ENCODE measurements around the gene FFAR4. TPM values are rescaled to one million over a fixed set of nuclear protein-coding genes. Genes with fewer than 3 reads are reported as not detected.
A peak's percentile ranks its signal among the peaks of the same experiment; 100 is the strongest.

FFAR4 gene
- total and polyA plus RNA-seq, 2 of the 8 experiments (the other 6 are each of a cell fraction or from before 2014, with no cell fraction given) = not detected

DNA sequence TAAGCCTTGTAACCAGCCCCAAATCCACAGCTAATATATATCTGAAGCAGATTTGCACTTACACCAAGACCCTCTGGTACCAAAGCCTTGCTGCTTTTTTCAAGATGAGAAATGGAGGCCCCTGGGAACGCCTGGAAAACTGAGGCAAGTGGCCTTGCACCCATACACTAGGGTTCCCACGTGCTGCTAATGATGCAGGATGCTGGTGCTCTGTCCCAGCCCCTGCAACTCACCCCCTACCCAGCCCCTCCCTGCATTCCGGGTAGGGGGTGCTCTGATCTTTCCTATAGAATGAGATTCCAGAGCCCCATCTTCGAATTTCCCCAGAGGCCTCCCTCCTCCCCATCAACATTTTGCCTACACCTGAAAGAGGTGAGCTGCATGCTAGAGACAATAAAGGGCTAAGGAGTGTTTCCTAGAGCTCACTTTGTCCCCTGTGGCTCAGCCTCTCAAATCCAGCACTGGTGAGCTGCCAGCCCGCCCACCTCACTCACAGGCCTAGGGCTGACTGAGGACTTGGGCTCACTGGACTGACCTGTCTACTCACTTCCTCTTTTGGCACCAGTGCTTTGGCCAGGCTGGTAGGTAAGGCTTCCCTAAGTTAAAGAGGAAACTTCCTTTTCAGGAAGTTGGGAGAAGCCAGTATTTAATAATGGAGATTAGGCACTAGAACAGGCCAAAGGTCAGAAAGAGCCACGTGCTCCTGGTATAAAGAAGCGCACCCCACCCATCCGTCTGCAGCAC lies 24.8 kb downstream of the FFAR4 start:
- Histone ChIP-seq H4K5ac (ENCODE audit: insufficient read length, low read depth, low read length) (no peak overlapping the region), H2BK5ac (ENCODE audit: low read depth, low read length) (no peak overlapping the region), H2BK120ac (replicated peaks; ENCODE audit: low read depth, low read length) (no peak overlapping the region), H4K8ac (ENCODE audit: extremely low read depth, insufficient read depth, low read length) (no peak overlapping the region), H4K91ac (replicated peaks; ENCODE audit: insufficient read length, low read length) (no peak overlapping the region), H2BK15ac (ENCODE audit: low read length) (no peak overlapping the region), H3K23me2 (ENCODE audit: low read depth, low read length) (no peaks in the 10 kb centered on the region), H3K18ac (ENCODE audit: extremely low read depth, low read length) (no peak overlapping the region), H3K9ac (replicated peaks in 1 of 4; ENCODE audit: extremely low read depth in 1 of 4, low read depth in 3 of 4, low read length in 3 of 4) (no peak overlapping the region), H3K4me1 (replicated peaks in 1 of 4; ENCODE audit: control insufficient read depth in 3 of 4, insufficient read depth in 4 of 4, low read length in 3 of 4) (peaks cover 3 to 5% (median 4%) of the 10 kb centered on the region in 4 experiments; a peak in 6 of 7 replicates), H2AFZ (ENCODE audit: low read length) (0 out of 2 replicates have a peak overlapping the region, but pooled peaks have one; percentile 4), H3K4ac (replicated peaks; ENCODE audit: insufficient read length, low read depth, low read length) (peak overlapping the region; percentile 48), H3K9me3 (ENCODE audit: insufficient read depth in 2 of 2, low read depth in 1 of 2, low read length in 1 of 2) (no peaks in the 10 kb centered on the region), H3K56ac (replicated peaks; ENCODE audit: insufficient read length, low read depth, low read length) (no peak overlapping the region), H4K20me1 (replicated peaks in 1 of 2; ENCODE audit: control insufficient read depth in 1 of 2, insufficient read depth in 2 of 2, low read length in 2 of 2) (no peaks in the 10 kb centered on the region), H3K23ac (ENCODE audit: insufficient read length) (no peak overlapping the region), H3K4me2 (ENCODE audit: insufficient read depth in 1 of 2, low read depth in 2 of 2, low read length in 2 of 2) (no peak overlapping the region), H2AK5ac (ENCODE audit: low read depth, low read length) (no peak overlapping the region), H2BK12ac (ENCODE audit: low read depth, low read length) (no peak overlapping the region), H3K36me3 (ENCODE audit: control insufficient read depth in 2 of 4, insufficient read depth in 4 of 4, low read length in 3 of 4) (no peaks in the 10 kb centered on the region), H3K79me1 (ENCODE audit: low read depth, low read length) (no peaks in the 10 kb centered on the region), H2BK20ac (ENCODE audit: low read length) (no peak overlapping the region), H3K4me3 (ENCODE audit: extremely low read depth in 1 of 4, insufficient read depth in 2 of 4, low read depth in 3 of 4, low read length in 4 of 4) (no peak overlapping the region), H3K14ac (ENCODE audit: insufficient read length) (no peak overlapping the region), H3K27me3 (replicated peaks in 1 of 4; ENCODE audit: control insufficient read depth in 3 of 4, extremely low read depth in 1 of 4, insufficient read depth in 3 of 4, low read length in 3 of 4) (peaks cover 0 to 1% (median 0%) of the 10 kb centered on the region in 4 experiments; a peak in 2 of 7 replicates), H3K79me2 (ENCODE audit: control insufficient read depth in 1 of 2, insufficient read depth in 2 of 2, low read length in 2 of 2) (no peaks in the 10 kb centered on the region), H3K27ac (ENCODE audit: low read depth, low read length) (no peak overlapping the region)
- TF ChIP-seq BRCA1 (IDR thresholded peaks at IDR 0.05; ENCODE audit: low read depth, low read length) (no peak), SUZ12 (IDR thresholded peaks at IDR 0.05; ENCODE audit: low read length) (no peak), CREB1 (IDR thresholded peaks at IDR 0.05) (no peak), SIN3A (conservative IDR thresholded peaks at IDR 0.05 in 1 of 2, IDR thresholded peaks at IDR 0.05 in 1 of 2; ENCODE audit: low read depth in 1 of 2, low read length in 2 of 2) (no peak), NANOG (IDR thresholded peaks at IDR 0.05; ENCODE audit: insufficient read depth, low read depth, low read length, poor library complexity, severe bottlenecking) (no peak), BACH1 (IDR thresholded peaks at IDR 0.05; ENCODE audit: low read length) (no peak), CHD2 (IDR thresholded peaks at IDR 0.05; ENCODE audit: low read length) (no peak)
- TF ChIP-seq, protein P1, sequence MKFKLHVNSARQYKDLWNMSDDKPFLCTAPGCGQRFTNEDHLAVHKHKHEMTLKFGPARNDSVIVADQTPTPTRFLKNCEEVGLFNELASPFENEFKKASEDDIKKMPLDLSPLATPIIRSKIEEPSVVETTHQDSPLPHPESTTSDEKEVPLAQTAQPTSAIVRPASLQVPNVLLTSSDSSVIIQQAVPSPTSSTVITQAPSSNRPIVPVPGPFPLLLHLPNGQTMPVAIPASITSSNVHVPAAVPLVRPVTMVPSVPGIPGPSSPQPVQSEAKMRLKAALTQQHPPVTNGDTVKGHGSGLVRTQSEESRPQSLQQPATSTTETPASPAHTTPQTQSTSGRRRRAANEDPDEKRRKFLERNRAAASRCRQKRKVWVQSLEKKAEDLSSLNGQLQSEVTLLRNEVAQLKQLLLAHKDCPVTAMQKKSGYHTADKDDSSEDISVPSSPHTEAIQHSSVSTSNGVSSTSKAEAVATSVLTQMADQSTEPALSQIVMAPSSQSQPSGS (IDR thresholded peaks at IDR 0.05; ENCODE audit: low read length) = no peak
- FAIRE-seq (no peak), DNase-seq (ENCODE audit: low read depth in 1 of 2, low spot score in 2 of 2) (no peak)
- ChIA-PET CTCF (ENCODE audit: partially characterized antibody) (interaction anchor here (1.3 to 1.7 kb wide), 3 partner anchors 11 to 37 kb away, joined by 3 to 10 read pairs (median 4); no protein-coding TSS in a partner anchor), POLR2A (ENCODE audit: partially characterized antibody) (interaction anchor here (0.6 kb wide), 1 partner anchor 1088 kb away, joined by 3 read pairs; no protein-coding TSS in a partner anchor)
- WGBS, 2 experiments (ENCODE audit: extremely low coverage in 1 of 2, insufficient coverage in 1 of 2, insufficient read length in 1 of 2, insufficient replicate concordance in 2 of 2, low coverage in 1 of 2, low lambda C conversion rate in 2 of 2, missing lambda C conversion rate in 1 of 2) = 71% methylated on average over 8 of the region's 8 CpGs; no CpG with 5 or more reads in 1 of the 2 experiments

Data from H1 (cell line).